H1 (cell line): ENCODE results near the gene TSN. TPM values are rescaled to one million over a fixed set of nuclear protein-coding genes. Genes with fewer than 3 reads are reported as not detected.

Experiments used
- CTCF ChIA-PET: fragments of 300-600 bp; sonication (Branson Sonifier 250); formaldehyde crosslinking; loops from one replicate; lab custom pipeline; 2021; ENCODE audit not compliant: partially characterized antibody; lab: Charles Lee
- POLR2A ChIA-PET: fragments of 300-600 bp; sonication (Branson Sonifier 250); formaldehyde crosslinking; loops from one replicate; lab custom pipeline; 2021; ENCODE audit warnings: inconsistent platforms; ENCODE audit not compliant: partially characterized antibody; lab: Charles Lee
- DNase-seq, 2 experiments: peaks; one replicate each; pipeline versions ENCODE4 v3.0.0 to v3.0.0-alpha.2; 2010 to 2022; ENCODE audit warnings: low spot score in 2 of 2, low read depth in 1 of 2, mixed read lengths in 1 of 2
- FAIRE-seq: peaks from 2 replicates; lab custom pipeline; 2011; peaks lifted over from hg19 to GRCh38; lab: Jason Lieb, UNC
- H2AFZ ChIP-seq: 2 replicates; pipeline ENCODE4 v1.8.1; 2012; ENCODE audit warnings: low read length, inconsistent platforms
- H2AK5ac ChIP-seq: 2 replicates; pipeline ENCODE4 v1.6.1; 2013; ENCODE audit warnings: low read depth, low read length
- H2BK120ac ChIP-seq: replicated peaks from 2 replicates; pipeline ENCODE3; 2013; ENCODE audit warnings: low read depth, low read length, inconsistent platforms
- H2BK12ac ChIP-seq: 2 replicates; pipeline ENCODE4 v1.6.1; 2013; ENCODE audit warnings: low read depth, low read length
- H2BK15ac ChIP-seq: 2 replicates; pipeline ENCODE4 v1.6.1; 2013; ENCODE audit warnings: low read length
- H2BK20ac ChIP-seq: 2 replicates; pipeline ENCODE4 v1.6.1; 2013; ENCODE audit warnings: low read length
- H2BK5ac ChIP-seq: 2 replicates; pipeline ENCODE4 v1.6.1; 2013; ENCODE audit warnings: low read depth, low read length
- H3K14ac ChIP-seq: 2 replicates; pipeline ENCODE4 v1.6.1; 2013; ENCODE audit warnings: inconsistent platforms; ENCODE audit not compliant: insufficient read length
- H3K18ac ChIP-seq: 2 replicates; pipeline ENCODE4 v1.6.1; 2013; ENCODE audit warnings: low read length; ENCODE audit errors: extremely low read depth
- H3K23ac ChIP-seq: 2 replicates; pipeline ENCODE4 v1.6.1; 2013; ENCODE audit warnings: inconsistent platforms; ENCODE audit not compliant: insufficient read length
- H3K23me2 ChIP-seq: 2 replicates; pipeline ENCODE4 v1.6.1; 2013; ENCODE audit warnings: low read depth, low read length
- H3K27ac ChIP-seq: 2 replicates; pipeline ENCODE4 v1.6.1; 2011; ENCODE audit warnings: low read depth, low read length, inconsistent platforms
- H3K27me3 ChIP-seq, 4 experiments: replicated peaks in 1 of 4; 1 replicate in 1 of 4; 2 replicates in 3 of 4; pipeline versions ENCODE4 v1.6.1 to v1.8.1; 2011 to 2013; ENCODE audit warnings: low read length in 3 of 4, mild to moderate bottlenecking in 3 of 4, inconsistent platforms in 2 of 4, mixed read lengths in 2 of 4, moderate library complexity in 1 of 4; ENCODE audit not compliant: control insufficient read depth in 3 of 4, insufficient read depth in 3 of 4; ENCODE audit errors: extremely low read depth in 1 of 4
- H3K36me3 ChIP-seq, 4 experiments: 2 replicates each; pipeline versions ENCODE4 v1.6.1 to v1.8.1; 2011 to 2013; ENCODE audit warnings: mild to moderate bottlenecking in 4 of 4, low read length in 3 of 4, moderate library complexity in 2 of 4, control low read depth in 1 of 4, inconsistent platforms in 1 of 4; ENCODE audit not compliant: insufficient read depth in 4 of 4, control insufficient read depth in 2 of 4
- H3K4ac ChIP-seq: replicated peaks from 2 replicates; pipeline ENCODE3; 2013; ENCODE audit warnings: low read length, low read depth, mixed read lengths, inconsistent platforms; ENCODE audit not compliant: insufficient read length
- H3K4me1 ChIP-seq, 4 experiments: replicated peaks in 1 of 4; 1 replicate in 1 of 4; 2 replicates in 3 of 4; pipeline versions ENCODE4 v1.6.1 to v1.8.1; 2011 to 2013; ENCODE audit warnings: low read length in 3 of 4, inconsistent platforms in 2 of 4, mixed read lengths in 1 of 4; ENCODE audit not compliant: insufficient read depth in 4 of 4, control insufficient read depth in 3 of 4
- H3K4me2 ChIP-seq, 2 experiments: 2 replicates each; pipeline versions ENCODE4 v1.6.1 to v1.8.1; 2011 to 2013; ENCODE audit warnings: low read depth in 2 of 2, low read length in 2 of 2, control low read depth in 1 of 2, inconsistent platforms in 1 of 2, mild to moderate bottlenecking in 1 of 2; ENCODE audit not compliant: insufficient read depth in 1 of 2
- H3K4me3 ChIP-seq, 4 experiments: fragments of 200-600, 300-600 bp in 1 of 4; sonication (generic), shearing (Covaris generic), sonication (Bioruptor Twin) in 1 of 4; 2 replicates each; pipeline versions ENCODE4 v1.5.1 to v1.8.1; 2011 to 2016; ENCODE audit warnings: low read length in 4 of 4, low read depth in 3 of 4, control low read depth in 2 of 4, inconsistent platforms in 2 of 4, mild to moderate bottlenecking in 2 of 4, mixed read lengths in 1 of 4, moderate library complexity in 1 of 4; ENCODE audit not compliant: insufficient read depth in 2 of 4; ENCODE audit errors: extremely low read depth in 1 of 4
- H3K56ac ChIP-seq: replicated peaks from 2 replicates; pipeline ENCODE3; 2013; ENCODE audit warnings: low read depth, mild to moderate bottlenecking, mixed read lengths, low read length, inconsistent platforms; ENCODE audit not compliant: insufficient read length
- H3K79me1 ChIP-seq: 2 replicates; pipeline ENCODE4 v1.6.1; 2013; ENCODE audit warnings: low read depth, low read length, control low read depth
- H3K79me2 ChIP-seq, 2 experiments: 2 replicates each; pipeline versions ENCODE4 v1.6.1 to v1.8.1; 2012 to 2013; ENCODE audit warnings: low read length in 2 of 2, mild to moderate bottlenecking in 2 of 2, inconsistent platforms in 1 of 2; ENCODE audit not compliant: insufficient read depth in 2 of 2, control insufficient read depth in 1 of 2
- H3K9ac ChIP-seq, 4 experiments: replicated peaks in 1 of 4; 1 replicate in 1 of 4; 2 replicates in 3 of 4; pipeline versions ENCODE4 v1.6.1 to v1.8.1; 2011 to 2013; ENCODE audit warnings: low read depth in 3 of 4, low read length in 3 of 4, control low read depth in 2 of 4, mild to moderate bottlenecking in 2 of 4, moderate library complexity in 2 of 4, inconsistent platforms in 1 of 4; ENCODE audit errors: extremely low read depth in 1 of 4
- H3K9me3 ChIP-seq, 2 experiments: 2 replicates each; pipeline versions ENCODE4 v1.6.1 to v1.8.1; 2012 to 2013; ENCODE audit warnings: mild to moderate bottlenecking in 2 of 2, moderate library complexity in 2 of 2, control low read depth in 1 of 2, inconsistent platforms in 1 of 2, low read depth in 1 of 2, low read length in 1 of 2, mixed read lengths in 1 of 2; ENCODE audit not compliant: insufficient read depth in 2 of 2
- H4K20me1 ChIP-seq, 2 experiments: replicated peaks in 1 of 2; 2 replicates each; pipeline versions ENCODE3 to v1.8.1; 2011 to 2013; ENCODE audit warnings: inconsistent platforms in 2 of 2, low read length in 2 of 2, mild to moderate bottlenecking in 1 of 2; ENCODE audit not compliant: insufficient read depth in 2 of 2, control insufficient read depth in 1 of 2
- H4K5ac ChIP-seq: 2 replicates; pipeline ENCODE4 v1.6.1; 2013; ENCODE audit warnings: low read length, low read depth, mixed read lengths, inconsistent platforms; ENCODE audit not compliant: insufficient read length
- H4K8ac ChIP-seq: 2 replicates; pipeline ENCODE4 v1.8.0; 2013; ENCODE audit warnings: mild to moderate bottlenecking, moderate library complexity, low read length, inconsistent platforms; ENCODE audit not compliant: insufficient read depth; ENCODE audit errors: extremely low read depth
- H4K91ac ChIP-seq: replicated peaks from 2 replicates; pipeline ENCODE3; 2013; ENCODE audit warnings: low read length, mixed read lengths, inconsistent platforms; ENCODE audit not compliant: insufficient read length
- CBX8 ChIP-seq: fragments of 300-800, 300-1000 bp; sonication (generic); IDR thresholded peaks from 2 replicates; pipeline ENCODE4 v1.7.1; 2016; ENCODE audit warnings: low read depth, low read length, borderline replicate concordance
- CHD1 ChIP-seq: IDR thresholded peaks from 2 replicates; pipeline ENCODE4 v1.6.1; 2012; ENCODE audit warnings: low read depth, low read length, improper control_type of control experiment
- KDM4A ChIP-seq: IDR thresholded peaks from one replicate; pipeline ENCODE4 v1.7.1; 2012; ENCODE audit warnings: low read depth, mild to moderate bottlenecking, moderate library complexity, low read length, inconsistent platforms; ENCODE audit not compliant: severe bottlenecking
- KDM5A ChIP-seq: fragments of 200-600 bp; IDR thresholded peaks from 2 replicates; pipeline ENCODE4 v1.7.1; 2012; ENCODE audit warnings: mild to moderate bottlenecking, low read length, inconsistent platforms, mixed read lengths
- MAFK ChIP-seq: IDR thresholded peaks from 2 replicates; pipeline ENCODE4 v1.6.1; 2012; ENCODE audit warnings: low read depth, mild to moderate bottlenecking, improper control_type of control experiment, low read length
- NANOG ChIP-seq: IDR thresholded peaks from 2 replicates; pipeline ENCODE4 v1.6.1; 2011; ENCODE audit warnings: low read length, low read depth, mild to moderate bottlenecking, inconsistent platforms; ENCODE audit not compliant: insufficient read depth, poor library complexity, severe bottlenecking
- NRF1 ChIP-seq: IDR thresholded peaks from 2 replicates; pipeline ENCODE4 v1.6.1; 2011; ENCODE audit warnings: mild to moderate bottlenecking, low read depth, low read length, improper control_type of control experiment
- SP4 ChIP-seq: IDR thresholded peaks from 2 replicates; pipeline ENCODE4 v1.6.1; 2012; ENCODE audit warnings: low read length, inconsistent platforms
- SRF ChIP-seq: IDR thresholded peaks from 2 replicates; pipeline ENCODE4 v1.6.1; 2011; ENCODE audit warnings: mild to moderate bottlenecking, low read depth, low read length, moderate library complexity
- TBP ChIP-seq: IDR thresholded peaks from 2 replicates; pipeline ENCODE4 v1.6.1; 2011; ENCODE audit warnings: low read depth, low read length, improper control_type of control experiment
- TCF12 ChIP-seq: IDR thresholded peaks from 2 replicates; pipeline ENCODE4 v1.6.1; 2011; ENCODE audit warnings: low read depth, mild to moderate bottlenecking, low read length
- WGBS, 2 experiments: shearing (Covaris generic) in 1 of 2; methylation state at CpG; one replicate each; pipeline versions ENCODE4 v1.1.6 to v1.1.7; 2013 to 2015; ENCODE audit warnings: low lambda C conversion rate in 2 of 2, mixed read lengths in 2 of 2, inconsistent platforms in 1 of 2, low coverage in 1 of 2, missing lambda C conversion rate in 1 of 2; ENCODE audit not compliant: insufficient replicate concordance in 2 of 2, insufficient coverage in 1 of 2, insufficient read length in 1 of 2; ENCODE audit errors: extremely low coverage in 1 of 2, missing lambda C conversion rate in 1 of 2; 5-methylcytosine and 5-hydroxymethylcytosine counted together
- polyA plus RNA-seq, 7 experiments: library from polyadenylated mRNA; depleted of rRNA in 3 of 7; stranded (reverse) in 5 of 7; unstranded in 2 of 7; fragments of >200 nt in 5 of 7; fragments of 200-250 nt in 2 of 7; gene quantifications; 1 replicate in 5 of 7; 2 replicates in 1 of 7; 4 replicates in 1 of 7; pipeline versions ENCODE4 v1.2.1 to v1.2.3, GENCODE V29; 2011 to 2013; ENCODE audit warnings: missing spikeins in 2 of 7, mixed read lengths in 2 of 7
- total RNA-seq: library from RNA; stranded (reverse); fragmentation: NEBNext Ultra II Directional; extraction: Animal tissue kit (Norgen Biotek cat#: 25700); gene quantifications from 2 replicates; pipeline ENCODE4 v1.2.1, GENCODE V29; 2021

TSN gene
- total and polyA plus RNA-seq, 2 of the 8 experiments (the other 6 are each of a cell fraction or from before 2014, with no cell fraction given) = 44.4 to 96.1 TPM

DNA sequence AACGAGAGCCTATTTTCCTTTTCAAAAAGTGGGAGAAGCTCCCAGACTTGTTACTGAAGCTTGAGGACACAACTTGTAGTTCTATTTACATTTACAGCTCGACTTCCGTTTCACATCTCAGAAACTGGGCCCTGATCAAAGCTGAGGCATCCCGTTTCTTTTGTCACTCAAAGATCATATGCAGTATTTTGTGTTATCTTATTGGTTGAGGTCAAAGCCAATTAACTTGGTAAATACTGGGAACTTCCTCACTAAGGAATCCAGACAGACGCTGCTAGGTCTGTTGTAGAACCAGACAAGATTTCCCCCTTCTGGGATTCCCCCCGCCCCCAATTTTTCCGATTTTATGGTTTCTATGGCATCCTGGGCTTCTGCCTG, 50.3 kb downstream of the TSN start:
- H2AFZ ChIP-seq = 0 out of 2 replicates have a peak overlapping the region, but pooled peaks have one; percentile 25
- POLR2A ChIA-PET = interaction anchor here (1.5 kb wide), 1 partner anchor 11 kb away, joined by 4 read pairs; no protein-coding TSS in a partner anchor

More for the DNA sequence above, 50.3 kb downstream of the TSN start:
- Histone ChIP-seq H4K20me1 (no peaks in the 10 kb centered on the region), H3K79me1 (no peaks in the 10 kb centered on the region), H3K4ac (no peak overlapping the region), H3K18ac (no peak overlapping the region), H3K36me3 (no peaks in the 10 kb centered on the region), H3K14ac (no peak overlapping the region), H2BK15ac (no peak overlapping the region), H2BK120ac (no peak overlapping the region)
- FAIRE-seq = no peak
- WGBS, 2 experiments = 76% methylated on average over 7 of the region's 7 CpGs; no CpG with 5 or more reads in 1 of the 2 experiments
- TF ChIP-seq KDM5A (no peak), CHD1 (no peak), SRF (no peak), MAFK (no peak), SP4 (no peak), TCF12 (no peak), KDM4A (no peak), CBX8 (no peak), NANOG (no peak), NRF1 (no peak), TBP (no peak)
- TF ChIP-seq, all 59 proteins: peak for 0
- Histone ChIP-seq H3K4me2 (no peak overlapping the region), H3K56ac (no peak overlapping the region), H4K8ac (no peak overlapping the region), H3K23me2 (no peaks in the 10 kb centered on the region), H2AK5ac (no peak overlapping the region), H4K5ac (no peak overlapping the region), H3K23ac (no peak overlapping the region), H3K79me2 (no peaks in the 10 kb centered on the region), H3K4me3 (no peak overlapping the region), H3K9ac (no peak overlapping the region), H3K27ac (no peak overlapping the region), H3K4me1 (peaks cover 2 to 18% (median 12%) of the 10 kb centered on the region in 4 experiments; a peak in 5 of 7 replicates), H3K9me3 (no peaks in the 10 kb centered on the region), H4K91ac (no peak overlapping the region), H2BK5ac (peak overlapping the region; percentile 1; the same call in 1 of the 2 replicates), H2BK20ac (peak overlapping the region; percentile 52; the same call in 1 of the 2 replicates), H2BK12ac (0 out of 2 replicates have a peak overlapping the region, but pooled peaks have one; percentile 4), H3K27me3 (no peaks in the 10 kb centered on the region)
- DNase-seq = no peak
- CTCF ChIA-PET = no interaction called here
